Renal cortical epithelial cell (primary cell): ENCODE results near the gene REXO4. TPM values are rescaled to one million over a fixed set of nuclear protein-coding genes. Genes with fewer than 3 reads are reported as not detected.
A peak's percentile ranks its signal among the peaks of the same experiment; 100 is the strongest.

ENCODE experiments used
- DNase-seq: peaks from one replicate; pipeline ENCODE4 v3.0.0-alpha.2; 2011; ENCODE audit warnings: low read depth
- total RNA-seq: library from RNA; depleted of rRNA; stranded (reverse); fragments of >200 nt; gene quantifications from 2 replicates; pipeline ENCODE4 v1.2.3, GENCODE V29; 2014

Gene REXO4
- total RNA-seq, 1 donor from 2014 or later = 25.3 TPM

- no peak for DNase-seq
These were observed 50.0 kb downstream of the REXO4 start for GRCh38 chr9:133367778-133368177.

DNA sequence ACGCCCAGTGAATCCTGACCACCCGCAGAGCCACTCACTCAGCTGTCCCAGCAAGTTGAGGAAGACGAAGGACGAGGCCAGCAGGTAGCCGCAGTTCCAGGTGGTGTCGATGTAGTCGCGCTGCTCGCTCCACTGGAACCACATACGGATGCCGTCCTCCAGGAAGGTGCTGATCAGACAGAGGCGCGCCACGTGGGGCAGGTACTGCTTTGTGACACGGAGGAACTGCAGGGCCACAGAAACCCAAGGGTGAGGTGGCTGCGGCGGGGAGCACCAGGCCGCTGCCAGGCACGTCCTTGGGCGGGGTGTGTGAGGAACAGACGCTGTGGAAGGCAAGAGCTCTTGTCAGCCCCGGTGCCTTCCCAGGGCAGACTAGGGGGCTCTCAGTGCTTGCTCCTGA, 50.6 kb downstream of the REXO4 start:
- no peak for DNase-seq

DNA sequence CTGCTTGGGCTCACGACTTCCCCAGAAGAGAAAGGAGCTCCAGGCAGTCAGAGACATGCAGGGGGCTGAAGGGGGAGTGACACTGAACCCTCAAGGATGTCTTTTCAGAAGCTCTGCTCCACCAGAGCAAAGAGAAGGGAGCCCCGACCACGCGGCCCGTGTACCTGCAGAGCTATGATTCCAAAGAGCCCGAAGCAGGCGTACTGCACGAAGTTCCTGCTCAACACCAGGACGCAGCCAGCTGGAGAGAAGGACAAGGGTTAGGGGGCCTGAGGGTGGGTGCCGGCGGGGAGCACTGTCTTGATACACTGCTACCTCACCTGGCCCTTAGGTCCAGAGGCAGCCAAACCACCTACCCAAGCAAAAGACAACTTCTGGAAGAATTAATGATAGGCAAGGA, 51.4 kb downstream of the REXO4 start:
- no peak for DNase-seq

DNA sequence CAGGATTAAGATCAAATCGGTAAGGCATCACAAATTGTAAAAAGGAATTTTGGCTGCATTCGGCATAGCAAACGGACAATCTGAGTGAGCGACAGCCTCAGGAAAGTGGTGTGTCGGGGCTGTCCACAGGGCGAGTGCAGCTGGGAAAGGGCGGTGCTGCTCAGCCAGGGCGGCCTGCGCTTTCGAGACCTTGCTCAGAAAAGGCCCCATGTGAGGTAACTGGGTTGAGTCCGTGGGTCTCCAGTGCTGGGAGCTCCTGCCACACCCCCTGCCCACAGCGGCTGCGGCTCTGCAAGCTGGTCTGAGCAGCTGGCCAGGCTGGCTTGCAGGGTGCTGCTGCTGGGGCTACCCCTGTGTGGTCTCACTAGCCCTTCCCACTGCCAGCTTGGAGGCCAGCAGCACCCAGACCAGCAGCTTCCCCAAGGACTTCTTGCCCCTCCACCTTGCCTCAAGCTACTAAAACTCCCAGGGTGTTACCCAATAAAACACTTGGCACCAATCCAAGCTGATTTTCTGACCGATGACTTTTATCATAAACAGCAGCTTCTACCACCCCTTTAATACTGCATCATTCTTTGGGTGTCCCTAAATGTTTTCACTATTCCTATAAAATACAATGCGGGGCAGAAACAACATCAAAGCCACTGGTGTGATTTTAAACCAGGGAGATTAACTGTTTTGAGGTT, 55.3 kb downstream of the REXO4 start:
- DNase-seq = no peak

DNA sequence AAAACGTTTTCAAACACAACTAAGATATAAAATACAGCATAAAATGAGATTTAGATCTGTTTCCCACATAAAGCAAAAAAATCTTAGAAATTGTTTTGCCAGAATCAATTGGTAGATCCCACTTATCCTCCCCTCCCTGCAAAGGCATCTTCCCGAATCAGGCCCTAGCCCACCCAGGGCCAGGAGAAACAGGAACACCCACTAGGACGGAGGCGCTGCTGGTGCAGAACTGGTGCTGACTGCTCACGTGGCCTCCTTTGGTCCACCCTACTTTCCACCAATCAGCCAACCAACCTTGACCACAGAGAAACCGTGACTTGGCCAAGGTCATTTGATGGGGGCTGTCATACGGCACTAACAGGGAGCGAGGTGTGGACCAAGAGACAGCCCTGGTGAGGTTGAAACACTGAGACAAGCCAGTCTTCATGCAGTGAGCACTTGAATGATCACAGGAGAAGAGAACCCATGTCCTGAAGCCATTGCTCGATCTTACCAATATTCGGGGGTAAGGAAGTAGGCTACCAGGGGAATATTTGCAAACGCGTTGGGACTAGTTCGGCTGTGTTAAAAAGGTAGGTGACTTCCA, 56.2 kb downstream of the REXO4 start:
- no peak for DNase-seq

DNA sequence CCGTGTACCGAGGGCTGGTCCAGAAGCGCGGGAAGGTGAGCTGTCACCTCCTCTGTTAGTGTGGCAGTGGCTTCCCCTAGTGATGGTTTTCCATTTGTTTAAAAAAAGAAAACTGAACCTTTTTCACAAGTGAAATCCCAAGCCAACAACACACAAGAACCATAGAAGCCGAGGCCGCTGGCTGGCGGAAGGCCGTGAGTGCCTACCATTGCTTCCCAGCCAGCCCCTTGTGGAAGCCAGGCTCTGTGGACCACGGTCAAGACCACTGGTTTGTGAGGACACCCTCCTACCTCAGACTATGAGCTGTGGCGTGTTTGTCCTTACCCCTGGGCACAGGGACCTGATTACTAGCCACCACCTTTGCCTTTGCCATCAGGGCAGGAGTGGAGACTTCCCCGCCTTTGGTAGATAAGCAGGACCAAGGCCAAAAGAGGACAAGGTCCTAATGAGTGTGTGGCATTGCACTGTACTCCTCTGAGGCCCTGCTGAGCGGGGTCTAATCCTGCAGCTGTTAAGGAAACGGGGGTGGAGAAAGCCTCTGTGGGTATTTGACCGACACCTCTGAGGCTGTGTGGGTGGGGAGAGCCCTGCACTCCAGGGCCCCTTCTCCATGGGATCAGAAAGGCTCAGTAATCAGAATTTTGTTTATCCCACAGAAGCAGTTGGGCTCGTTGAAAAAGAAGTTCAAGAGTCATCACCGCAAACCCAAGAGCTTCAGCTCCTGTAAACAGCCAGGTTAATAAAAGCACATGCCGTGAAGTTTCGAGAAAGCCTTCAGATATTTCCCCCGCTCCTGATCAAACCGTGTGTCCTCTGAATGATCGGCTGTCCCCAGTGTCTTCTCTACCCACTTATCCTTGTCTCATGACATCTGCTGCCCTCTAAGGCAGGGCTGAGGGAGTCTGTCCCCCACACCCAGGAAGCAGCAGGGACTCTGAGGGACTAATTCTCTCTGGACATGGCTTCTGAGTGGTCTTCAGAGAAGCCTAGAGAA, 57.1 kb downstream of the REXO4 start:
- no peak for DNase-seq

GRCh38 chr9:133359399-133360175, 58.2 kb downstream of the REXO4 start:
- DNase-seq = no peak

DNA sequence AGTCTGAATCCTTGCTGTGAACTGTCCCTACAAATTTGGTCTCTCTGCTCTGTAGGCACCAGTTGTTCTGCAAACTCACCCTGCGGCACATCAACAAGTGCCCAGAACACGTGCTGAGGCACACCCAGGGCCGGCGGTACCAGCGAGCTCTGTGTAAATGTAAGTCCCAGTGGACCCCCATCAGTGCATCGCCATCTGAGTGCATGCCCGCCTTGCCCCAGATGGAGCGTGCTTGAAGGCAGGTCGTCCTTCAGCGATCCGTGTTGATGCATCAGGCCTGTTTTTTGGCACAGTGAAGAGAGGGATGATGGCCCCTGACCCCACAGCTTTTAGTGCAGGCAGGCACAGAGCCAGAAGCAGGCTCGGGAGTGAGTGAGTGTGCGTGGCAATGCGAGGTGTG, 60.2 kb downstream of the REXO4 start:
- no peak for DNase-seq

GRCh38 chr9:133356391-133357091, 61.3 kb downstream of the REXO4 start, which contains the start of the genes SURF1 and SURF2:
TSS of gene SURF1 (minus strand) at chr9:133356487. CDS start at chr9:133356453, 34 bp downstream.
TSS of gene SURF2 (plus strand) at chr9:133356550. CDS start at chr9:133356593, 43 bp downstream.
- peak; percentile 49 for DNase-seq

Other genes with a start within 250 kb of the REXO4 start
- not detected in 2 replicates for gene OBP2B, start 208.8 kb downstream of the REXO4 start, total RNA-seq
- 0.17 and 4.5 TPM in 2 replicates for gene ABO, start 142.8 kb downstream of the REXO4 start, total RNA-seq
- 7.5 and 31.4 TPM in 2 replicates for gene SURF6, start 81.8 kb downstream of the REXO4 start, total RNA-seq
- gene MED22, start 69.9 kb downstream of the REXO4 start, total RNA-seq = 17.7 and 31.6 TPM in 2 replicates
- 1,360 and 2,372 TPM in 2 replicates for gene RPL7A, start 69.8 kb downstream of the REXO4 start, total RNA-seq
- gene SURF1, start 61.5 kb downstream of the REXO4 start, total RNA-seq = 18.4 and 18.6 TPM in 2 replicates
- gene SURF2, start 61.5 kb downstream of the REXO4 start, total RNA-seq = 9.9 and 32.3 TPM in 2 replicates
- 284 and 363 TPM in 2 replicates for gene SURF4, start 42.0 kb downstream of the REXO4 start, total RNA-seq
- 0.35 and 0.40 TPM in 2 replicates for gene STKLD1, start 41.6 kb downstream of the REXO4 start, total RNA-seq
- gene ADAMTS13, start 4.4 kb upstream of the REXO4 start, total RNA-seq = 0.52 and 6.0 TPM in 2 replicates
- 9.2 and 22.0 TPM in 2 replicates for gene CACFD1, start 42.0 kb upstream of the REXO4 start, total RNA-seq
- gene SLC2A6, start 61.1 kb upstream of the REXO4 start, total RNA-seq = 21.7 and 60.1 TPM in 2 replicates
- not detected in 2 replicates for gene MYMK, start 106.9 kb upstream of the REXO4 start, total RNA-seq
- gene ADAMTSL2, start 116.7 kb upstream of the REXO4 start, total RNA-seq = 0.05 TPM in 1 of 2 replicates, not detected in the other
- gene FAM163B, start 191.4 kb upstream of the REXO4 start, total RNA-seq = not detected in 2 replicates
- not detected in 2 replicates for gene DBH, start 218.4 kb upstream of the REXO4 start, total RNA-seq